ENCODE results near the gene TRDN. TPM values are rescaled to one million over a fixed set of nuclear protein-coding genes. Genes with fewer than 3 reads are reported as not detected.

Gene TRDN
- total and polyA plus RNA-seq, 2 experiments from 2014 or later, result 0.10 to 0.48 TPM

DNA sequence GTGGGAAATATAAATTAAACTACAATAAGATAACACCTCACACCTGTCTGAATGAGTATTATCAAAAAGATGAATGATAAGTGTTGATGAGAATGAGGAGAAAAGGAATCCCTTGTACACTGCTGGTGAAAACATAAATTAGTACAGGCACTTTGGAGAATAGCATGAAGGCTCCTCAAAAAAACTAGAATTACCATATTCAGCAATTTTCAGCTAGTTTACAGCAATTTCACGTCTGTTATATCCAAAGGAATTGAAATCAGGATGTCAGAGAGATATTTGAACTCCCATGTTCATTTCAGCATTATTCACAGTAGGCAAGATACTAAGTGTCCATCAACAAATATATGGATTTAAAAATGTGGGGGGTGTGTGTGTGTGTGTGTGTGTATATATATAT lies 348.1 kb downstream of the TRDN start:
- Histone ChIP-seq H3K27ac (no peak overlapping the region), H2AFZ (no peak overlapping the region), H3K27me3 (no peaks in the 10 kb centered on the region), H3K9me3 (ENCODE audit: low read depth) (no peaks in the 10 kb centered on the region), H3K4me1 (ENCODE audit: insufficient read depth) (no peaks in the 10 kb centered on the region), H3K4me2 (no peak overlapping the region), H3K36me3 (replicated peaks; ENCODE audit: insufficient read depth, low read depth) (no peaks in the 10 kb centered on the region), H3K4me3 (no peak overlapping the region), H3K79me2 (no peaks in the 10 kb centered on the region), H4K20me1 (ENCODE audit: insufficient read depth, poor library complexity, severe bottlenecking) (no peaks in the 10 kb centered on the region), H3K9me2 (replicated peaks; ENCODE audit: insufficient read depth) (no peaks in the 10 kb centered on the region)
- no peak for DNase-seq (ENCODE audit: low spot score)
- WGBS (ENCODE audit: low lambda C conversion rate, missing lambda C conversion rate), result 42% methylated on average over 1 of the region's 1 CpG
- TF ChIP-seq EZH2phosphoT487 (IDR thresholded peaks at IDR 0.05; ENCODE audit: low read depth, severe bottlenecking, unreplicated experiment) (no peak), EZH2 (IDR thresholded peaks at IDR 0.05; ENCODE audit: borderline replicate concordance) (no peak)
- TF ChIP-seq, protein P1, sequence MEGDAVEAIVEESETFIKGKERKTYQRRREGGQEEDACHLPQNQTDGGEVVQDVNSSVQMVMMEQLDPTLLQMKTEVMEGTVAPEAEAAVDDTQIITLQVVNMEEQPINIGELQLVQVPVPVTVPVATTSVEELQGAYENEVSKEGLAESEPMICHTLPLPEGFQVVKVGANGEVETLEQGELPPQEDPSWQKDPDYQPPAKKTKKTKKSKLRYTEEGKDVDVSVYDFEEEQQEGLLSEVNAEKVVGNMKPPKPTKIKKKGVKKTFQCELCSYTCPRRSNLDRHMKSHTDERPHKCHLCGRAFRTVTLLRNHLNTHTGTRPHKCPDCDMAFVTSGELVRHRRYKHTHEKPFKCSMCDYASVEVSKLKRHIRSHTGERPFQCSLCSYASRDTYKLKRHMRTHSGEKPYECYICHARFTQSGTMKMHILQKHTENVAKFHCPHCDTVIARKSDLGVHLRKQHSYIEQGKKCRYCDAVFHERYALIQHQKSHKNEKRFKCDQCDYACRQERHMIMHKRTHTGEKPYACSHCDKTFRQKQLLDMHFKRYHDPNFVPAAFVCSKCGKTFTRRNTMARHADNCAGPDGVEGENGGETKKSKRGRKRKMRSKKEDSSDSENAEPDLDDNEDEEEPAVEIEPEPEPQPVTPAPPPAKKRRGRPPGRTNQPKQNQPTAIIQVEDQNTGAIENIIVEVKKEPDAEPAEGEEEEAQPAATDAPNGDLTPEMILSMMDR (IDR thresholded peaks at IDR 0.05; ENCODE audit: poor library complexity), result no peak

DNA sequence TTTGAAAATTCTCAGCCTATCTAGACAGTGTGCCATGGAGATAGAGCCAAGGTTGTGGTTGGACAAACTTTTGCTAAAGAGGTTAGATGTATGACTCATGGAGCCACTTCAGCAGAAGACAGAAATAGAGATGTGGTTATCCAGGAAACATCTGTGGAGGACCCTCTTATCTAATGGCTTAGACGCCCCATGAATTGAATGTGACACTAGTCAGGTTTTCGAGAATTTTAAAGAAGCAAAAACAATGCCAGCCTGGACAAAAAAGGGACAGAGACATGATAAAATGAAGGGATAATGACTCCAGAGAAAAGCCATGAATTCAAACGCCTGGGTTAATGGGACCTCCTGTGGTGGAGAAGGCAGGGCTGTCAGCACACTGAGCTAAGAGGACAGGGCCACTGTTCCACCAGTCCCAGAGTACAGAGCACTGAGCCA lies 360.2 kb downstream of the TRDN start:
- H3K27ac ChIP-seq, result no peak overlapping the region
- no peak for DNase-seq (ENCODE audit: low spot score)
- no peaks in the 10 kb centered on the region for H3K79me2 ChIP-seq
- no peak overlapping the region for H2AFZ ChIP-seq
- no peaks in the 10 kb centered on the region for H3K27me3 ChIP-seq
- no peak overlapping the region for H3K4me2 ChIP-seq
- H3K36me3 ChIP-seq (replicated peaks; ENCODE audit: insufficient read depth, low read depth), result no peaks in the 10 kb centered on the region
- no peaks in the 10 kb centered on the region for H3K4me1 ChIP-seq (ENCODE audit: insufficient read depth)
- 45% methylated on average over 3 of the region's 3 CpGs for WGBS (ENCODE audit: low lambda C conversion rate, missing lambda C conversion rate)
- H3K9me3 ChIP-seq (ENCODE audit: low read depth), result no peaks in the 10 kb centered on the region
- H3K4me3 ChIP-seq, result no peak overlapping the region
- TF ChIP-seq EZH2phosphoT487 (IDR thresholded peaks at IDR 0.05; ENCODE audit: low read depth, severe bottlenecking, unreplicated experiment) (no peak), EZH2 (IDR thresholded peaks at IDR 0.05; ENCODE audit: borderline replicate concordance) (no peak)
- TF ChIP-seq, protein P1 (IDR thresholded peaks at IDR 0.05; ENCODE audit: poor library complexity), result no peak
- H4K20me1 ChIP-seq (ENCODE audit: insufficient read depth, poor library complexity, severe bottlenecking), result no peaks in the 10 kb centered on the region
- no peaks in the 10 kb centered on the region for H3K9me2 ChIP-seq (replicated peaks; ENCODE audit: insufficient read depth)

DNA sequence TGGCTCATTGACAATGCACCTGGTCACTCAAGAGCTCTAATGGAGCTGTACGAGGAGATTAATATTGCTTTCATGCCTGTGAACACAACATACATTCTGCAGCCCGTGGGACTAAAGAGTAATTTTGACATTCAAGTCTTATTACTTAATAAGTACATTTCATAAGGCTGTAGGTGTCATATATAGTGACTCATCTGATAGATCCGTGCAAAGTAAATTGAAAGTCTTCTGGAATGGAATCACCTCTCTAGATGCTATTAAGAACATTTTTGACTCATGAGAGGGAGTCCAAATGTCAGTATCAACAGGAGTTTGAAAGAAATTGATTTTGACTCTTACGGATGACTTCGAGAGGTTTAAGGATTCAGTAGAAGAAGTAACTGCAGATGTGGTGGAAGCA lies 372.8 kb downstream of the TRDN start:
- Histone ChIP-seq H3K27ac (no peak overlapping the region), H3K79me2 (no peaks in the 10 kb centered on the region), H4K20me1 (ENCODE audit: insufficient read depth, poor library complexity, severe bottlenecking) (no peaks in the 10 kb centered on the region), H3K9me3 (ENCODE audit: low read depth) (no peaks in the 10 kb centered on the region), H2AFZ (no peak overlapping the region), H3K4me1 (ENCODE audit: insufficient read depth) (no peaks in the 10 kb centered on the region), H3K36me3 (replicated peaks; ENCODE audit: insufficient read depth, low read depth) (no peaks in the 10 kb centered on the region), H3K4me3 (no peak overlapping the region), H3K9me2 (replicated peaks; ENCODE audit: insufficient read depth) (no peaks in the 10 kb centered on the region), H3K27me3 (no peaks in the 10 kb centered on the region), H3K4me2 (no peak overlapping the region)
- 90% methylated on average over 5 of the region's 5 CpGs for WGBS (ENCODE audit: low lambda C conversion rate, missing lambda C conversion rate)
- no peak for DNase-seq (ENCODE audit: low spot score)
- TF ChIP-seq EZH2 (IDR thresholded peaks at IDR 0.05; ENCODE audit: borderline replicate concordance) (no peak), EZH2phosphoT487 (IDR thresholded peaks at IDR 0.05; ENCODE audit: low read depth, severe bottlenecking, unreplicated experiment) (no peak)
- TF ChIP-seq, protein P1 (IDR thresholded peaks at IDR 0.05; ENCODE audit: poor library complexity), result no peak

DNA sequence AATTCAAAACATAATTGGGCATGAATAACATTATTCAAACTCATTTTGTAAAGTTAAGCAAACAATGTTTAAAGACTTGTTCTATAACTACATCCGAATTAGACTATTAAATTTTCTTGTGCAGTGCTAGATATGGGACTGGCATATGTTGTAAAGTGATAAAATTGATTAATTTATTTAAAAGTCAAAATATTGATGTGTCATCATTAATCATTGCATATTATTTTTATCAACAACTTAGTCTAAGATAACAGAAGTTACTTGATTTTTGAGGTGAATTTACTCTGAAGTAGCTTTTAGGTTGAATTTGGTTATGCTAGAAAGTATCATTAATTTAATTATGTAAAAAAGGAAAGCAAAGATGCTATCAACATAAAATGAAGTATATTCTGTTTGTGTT lies 396.1 kb downstream of the TRDN start:
- TF ChIP-seq, protein P1 (IDR thresholded peaks at IDR 0.05; ENCODE audit: poor library complexity), result no peak
- TF ChIP-seq EZH2 (IDR thresholded peaks at IDR 0.05; ENCODE audit: borderline replicate concordance) (no peak), EZH2phosphoT487 (IDR thresholded peaks at IDR 0.05; ENCODE audit: low read depth, severe bottlenecking, unreplicated experiment) (no peak)
- 73% methylated on average over 1 of the region's 1 CpG for WGBS (ENCODE audit: low lambda C conversion rate, missing lambda C conversion rate)

More for the DNA sequence above, 396.1 kb downstream of the TRDN start:
- no peaks in the 10 kb centered on the region for H3K27me3 ChIP-seq
- no peaks in the 10 kb centered on the region for H3K9me2 ChIP-seq (replicated peaks; ENCODE audit: insufficient read depth)
- no peak overlapping the region for H3K27ac ChIP-seq
- no peaks in the 10 kb centered on the region for H3K79me2 ChIP-seq
- no peak for DNase-seq (ENCODE audit: low spot score)
- H2AFZ ChIP-seq, result no peak overlapping the region
- H3K4me1 ChIP-seq (ENCODE audit: insufficient read depth), result no peaks in the 10 kb centered on the region
- no peak overlapping the region for H3K4me2 ChIP-seq
- no peak overlapping the region for H3K4me3 ChIP-seq
- no peaks in the 10 kb centered on the region for H4K20me1 ChIP-seq (ENCODE audit: insufficient read depth, poor library complexity, severe bottlenecking)
- H3K9me3 ChIP-seq (ENCODE audit: low read depth), result no peaks in the 10 kb centered on the region
- H3K36me3 ChIP-seq (replicated peaks; ENCODE audit: insufficient read depth, low read depth), result no peaks in the 10 kb centered on the region
